K562 (cell line): ENCODE data around the gene CKLF. TPM values are rescaled to one million over a fixed set of nuclear protein-coding genes. Genes with fewer than 3 reads are reported as not detected.
A peak's percentile ranks its signal among the peaks of the same experiment; 100 is the strongest.

Experiments used
- AFF1 ChIP-seq, 2 experiments: fragments of 450-650 bp; IDR thresholded peaks; 2 replicates each; pipeline ENCODE4 v1.6.1; 2018; ENCODE audit warnings: mild to moderate bottlenecking in 2 of 2, low read depth in 1 of 2; ENCODE audit not compliant: partially characterized antibody in 2 of 2
- CTCF ChIP-seq, 3 experiments: IDR thresholded peaks in 2 of 3; conservative IDR thresholded peaks in 1 of 3; 2 replicates each; pipeline ENCODE4 v1.5.1; 2011 to 2012; ENCODE audit warnings: low read length in 3 of 3, mild to moderate bottlenecking in 3 of 3, control low read depth in 2 of 3, improper control_type of control experiment in 1 of 3, inconsistent platforms in 1 of 3, low read depth in 1 of 3, mixed read lengths in 1 of 3, moderate library complexity in 1 of 3; ENCODE audit not compliant: insufficient read depth in 2 of 3
- ETV1 ChIP-seq: fragments of 450-650 bp; conservative IDR thresholded peaks from 2 replicates; pipeline ENCODE4 v1.6.1; 2016; ENCODE audit warnings: missing genetic modification characterization, control low read depth, low read depth, missing compliant biosample characterization
- GTF2A2 ChIP-seq: IDR thresholded peaks from 2 replicates; pipeline ENCODE4 v1.6.1; 2016; ENCODE audit warnings: mild to moderate bottlenecking, missing genetic modification characterization, missing compliant biosample characterization
- HDAC8 ChIP-seq: fragments of 450-650 bp; IDR thresholded peaks from 2 replicates; pipeline ENCODE4 v1.6.1; 2016; ENCODE audit warnings: mild to moderate bottlenecking, missing genetic modification characterization, moderate library complexity, missing compliant biosample characterization
- HMG20B ChIP-seq: fragments of 250-450 bp; sonication (Bioruptor Pico); IDR thresholded peaks from 2 replicates; pipeline ENCODE4 v1.5.0; 2021; ENCODE audit warnings: mild to moderate bottlenecking
- HMGN3 ChIP-seq: IDR thresholded peaks from 2 replicates; pipeline ENCODE4 v1.6.1; 2011; ENCODE audit warnings: borderline replicate concordance, low read depth, mild to moderate bottlenecking, mixed read lengths, low read length; ENCODE audit not compliant: insufficient read length; ENCODE audit errors: extremely low read depth
- MCM5 ChIP-seq: fragments of 450-650 bp; IDR thresholded peaks from 2 replicates; pipeline ENCODE4 v1.6.1; 2016; ENCODE audit warnings: low read depth
- NCOA2 ChIP-seq, 2 experiments: fragments of 450-650 bp; IDR thresholded peaks; 2 replicates each; pipeline ENCODE4 v1.6.1; 2018; ENCODE audit warnings: mild to moderate bottlenecking in 2 of 2, moderate library complexity in 1 of 2; ENCODE audit not compliant: partially characterized antibody in 2 of 2
- NCOR1 ChIP-seq: fragments of 450-650 bp; IDR thresholded peaks from 2 replicates; pipeline ENCODE4 v1.6.1; 2016; ENCODE audit warnings: mild to moderate bottlenecking, moderate library complexity
- NONO ChIP-seq, 2 experiments: fragments of 200-400 bp in 1 of 2; fragments of 450-650 bp in 1 of 2; formaldehyde crosslinking in 1 of 2; IDR thresholded peaks; 2 replicates each; pipeline ENCODE4 v1.6.1; 2017; ENCODE audit warnings: low read depth in 2 of 2, mild to moderate bottlenecking in 2 of 2, moderate library complexity in 2 of 2, low read length in 1 of 2
- NR2F6 ChIP-seq: fragments of 450-650 bp; formaldehyde crosslinking; IDR thresholded peaks from 2 replicates; pipeline ENCODE4 v1.4.0; 2020; ENCODE audit warnings: mild to moderate bottlenecking
- ZEB2 ChIP-seq: fragments of 450-650 bp; IDR thresholded peaks from 2 replicates; pipeline ENCODE4 v1.6.1; 2016
- ZKSCAN1 ChIP-seq: fragments of 150-350 bp; IDR thresholded peaks from 2 replicates; pipeline ENCODE4 v1.6.1; 2016; ENCODE audit warnings: low read depth, low read length
- ZNF146 ChIP-seq: IDR thresholded peaks from one replicate; pipeline ENCODE4 v1.6.1; 2018; ENCODE audit warnings: missing compliant biosample characterization; ENCODE audit not compliant: unreplicated experiment
- ZNF449 ChIP-seq: fragments of 250-450 bp; sonication (Bioruptor Pico); IDR thresholded peaks from 2 replicates; pipeline ENCODE4 v1.8.0; 2022; ENCODE audit warnings: moderate library complexity, mild to moderate bottlenecking, inconsistent platforms
- polyA plus RNA-seq, 8 experiments: library from polyadenylated mRNA; depleted of rRNA in 4 of 8; stranded (reverse) in 5 of 8; unstranded in 3 of 8; fragments of >200 nt; fragmentation: Nextera tagmentation in 2 of 8; fragmentation: Illumina TruSeq in 1 of 8; extraction: Ambion mirVana in 2 of 8; extraction: Trizol in 1 of 8; gene quantifications; 2 replicates each; pipeline versions ENCODE4 v1.2.1 to v1.2.3, GENCODE V29; 2011 to 2014; ENCODE audit warnings: inconsistent platforms in 1 of 8, missing spikeins in 1 of 8
- total RNA-seq, 7 experiments: library from RNA; depleted of rRNA in 6 of 7; stranded (reverse); fragments of >200 nt in 6 of 7; fragmentation: Illumina TruSeq in 2 of 7; extraction: Trizol in 2 of 7; gene quantifications; 2 replicates each; pipeline versions ENCODE4 v1.2.1 to v1.2.3, GENCODE V29; 2011 to 2021; ENCODE audit warnings: low replicate concordance in 1 of 7
- TF ChIP-seq, protein P1 (sequence below), 2 experiments: fragments of 450-650 bp; IDR thresholded peaks; 2 replicates each; pipeline ENCODE4 v1.6.1; 2016

The CKLF gene
- total and polyA plus RNA-seq, 9 of the 15 experiments (the other 6 are each of a cell fraction or from before 2014, with no cell fraction given) = 84.8 to 322 (median 118) TPM

GRCh38 chr16:66552286-66553177 is at the start of gene CKLF (continued):
- no peak for TF ChIP-seq HMG20B
- TF ChIP-seq ZNF146 (CRISPR knock-in tag) = no peak
- TF ChIP-seq NCOA2 (IDR thresholded peaks at IDR 0.05; ENCODE audit: partially characterized antibody in 2 of 2) = no peak
- TF ChIP-seq MCM5 = no peak
- TF ChIP-seq GTF2A2 (tag) = no peak
- TF ChIP-seq CTCF (IDR thresholded peaks at IDR 0.05 in 2 of 3, conservative IDR thresholded peaks at IDR 0.05 in 1 of 3; ENCODE audit: insufficient read depth in 2 of 3, low read depth in 1 of 3, low read length in 3 of 3) = no peak
- TF ChIP-seq, protein P1, sequence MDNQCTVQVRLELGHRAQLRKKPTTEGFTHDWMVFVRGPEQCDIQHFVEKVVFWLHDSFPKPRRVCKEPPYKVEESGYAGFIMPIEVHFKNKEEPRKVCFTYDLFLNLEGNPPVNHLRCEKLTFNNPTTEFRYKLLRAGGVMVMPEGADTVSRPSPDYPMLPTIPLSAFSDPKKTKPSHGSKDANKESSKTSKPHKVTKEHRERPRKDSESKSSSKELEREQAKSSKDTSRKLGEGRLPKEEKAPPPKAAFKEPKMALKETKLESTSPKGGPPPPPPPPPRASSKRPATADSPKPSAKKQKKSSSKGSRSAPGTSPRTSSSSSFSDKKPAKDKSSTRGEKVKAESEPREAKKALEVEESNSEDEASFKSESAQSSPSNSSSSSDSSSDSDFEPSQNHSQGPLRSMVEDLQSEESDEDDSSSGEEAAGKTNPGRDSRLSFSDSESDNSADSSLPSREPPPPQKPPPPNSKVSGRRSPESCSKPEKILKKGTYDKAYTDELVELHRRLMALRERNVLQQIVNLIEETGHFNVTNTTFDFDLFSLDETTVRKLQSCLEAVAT (IDR thresholded peaks at IDR 0.05) = no peak
- no peak for TF ChIP-seq ETV1 (tag)
- no peak for TF ChIP-seq NR2F6 (CRISPR knock-in tag)
- TF ChIP-seq NCOR1 = no peak
- TF ChIP-seq ZKSCAN1 = no peak
- no peak for TF ChIP-seq ZNF449
- TF ChIP-seq AFF1 (IDR thresholded peaks at IDR 0.05; ENCODE audit: low read depth in 1 of 2, partially characterized antibody in 2 of 2) = peak in 1 of 2 experiments; percentile 22
- peak; percentile 55; the same call in 1 of the 2 replicates for TF ChIP-seq HDAC8
- TF ChIP-seq NONO (IDR thresholded peaks at IDR 0.05; ENCODE audit: low read depth in 2 of 2, low read length in 1 of 2) = no peak
- peak; percentile 51 for TF ChIP-seq HMGN3
- peak; percentile 61; the same call in 1 of the 2 replicates for TF ChIP-seq ZEB2
